Measurements from ENCODE around the gene TM9SF1. TPM values are rescaled to one million over a fixed set of nuclear protein-coding genes. Genes with fewer than 3 reads are reported as not detected.

The TM9SF1 gene
- total and polyA plus RNA-seq, 2 of the 13 experiments (the other 11 are each of a cell fraction or from before 2014, with no cell fraction given), result 83.2 to 110 TPM

- TF ChIP-seq CEBPG (CRISPR knock-in tag; IDR thresholded peaks at IDR 0.05) (peak; percentile 38; the same call in 1 of the 2 replicates), ZNF790 (CRISPR knock-in tag; IDR thresholded peaks at IDR 0.05; ENCODE audit: borderline replicate concordance) (no peak), MTA3 (CRISPR knock-in tag; IDR thresholded peaks at IDR 0.05) (0 out of 2 replicates have a peak, but pooled peaks have one; percentile 86), YEATS2 (CRISPR knock-in tag; IDR thresholded peaks at IDR 0.05; ENCODE audit: borderline replicate concordance) (peak; percentile 9; the same call in 1 of the 2 replicates), ZNF3 (CRISPR knock-in tag; IDR thresholded peaks at IDR 0.05) (peak; percentile 2; the same call in 1 of the 2 replicates), SETDB1 (CRISPR knock-in tag; IDR thresholded peaks at IDR 0.05; ENCODE audit: borderline replicate concordance) (no peak), ZNF275 (CRISPR knock-in tag; IDR thresholded peaks at IDR 0.05; ENCODE audit: borderline replicate concordance) (peak; percentile 86; the same call in 1 of the 2 replicates), ZNF281 (CRISPR knock-in tag; IDR thresholded peaks at IDR 0.05; ENCODE audit: borderline replicate concordance) (peak; percentile 48; the same call in 1 of the 2 replicates), TEAD2 (CRISPR knock-in tag; IDR thresholded peaks at IDR 0.05) (no peak), MAFG (CRISPR knock-in tag; IDR thresholded peaks at IDR 0.05) (no peak), ZBED4 (CRISPR knock-in tag; IDR thresholded peaks at IDR 0.05; ENCODE audit: borderline replicate concordance) (no peak; the same call in 1 of the 2 replicates), HNRNPLL (IDR thresholded peaks at IDR 0.05; ENCODE audit: low read depth, low read length, poor library complexity, severe bottlenecking) (peak; percentile 87), MED13 (CRISPR knock-in tag; IDR thresholded peaks at IDR 0.05) (peak; percentile 69; the same call in 1 of the 2 replicates), TERF1 (CRISPR knock-in tag; IDR thresholded peaks at IDR 0.05) (no peak), MTF2 (CRISPR knock-in tag; IDR thresholded peaks at IDR 0.05; ENCODE audit: borderline replicate concordance) (no peak), CCDC6 (CRISPR knock-in tag; IDR thresholded peaks at IDR 0.05) (no peak), PHB2 (IDR thresholded peaks at IDR 0.05; ENCODE audit: partially characterized antibody) (no peak), ZNF652 (CRISPR knock-in tag; IDR thresholded peaks at IDR 0.05; ENCODE audit: borderline replicate concordance, low read depth) (no peak), ZNF639 (CRISPR knock-in tag; conservative IDR thresholded peaks at IDR 0.05) (no peak), ZBTB7A (CRISPR knock-in tag; IDR thresholded peaks at IDR 0.05) (no peak)
These were observed 48.7 kb downstream of the TM9SF1 start, which contains the start of gene PSME2 (continued) for GRCh38 chr14:24146453-24146977.
